DMS153 treated with DMSO at 0.1 percent for 48 hours (cell line): Measurements from ENCODE around the gene TLR1.
"Not testable (repeated sequence)": the region's sequence is repeated elsewhere in the genome, so short reads cannot be mapped to it uniquely, and the experiment has no call there.

Source experiments
- DNase-seq: peaks from one replicate; lab custom pipeline; 2025; ENCODE audit not compliant: unreplicated experiment; lab: John Stamatoyannopoulos, UW

The TLR1 gene

DNA sequence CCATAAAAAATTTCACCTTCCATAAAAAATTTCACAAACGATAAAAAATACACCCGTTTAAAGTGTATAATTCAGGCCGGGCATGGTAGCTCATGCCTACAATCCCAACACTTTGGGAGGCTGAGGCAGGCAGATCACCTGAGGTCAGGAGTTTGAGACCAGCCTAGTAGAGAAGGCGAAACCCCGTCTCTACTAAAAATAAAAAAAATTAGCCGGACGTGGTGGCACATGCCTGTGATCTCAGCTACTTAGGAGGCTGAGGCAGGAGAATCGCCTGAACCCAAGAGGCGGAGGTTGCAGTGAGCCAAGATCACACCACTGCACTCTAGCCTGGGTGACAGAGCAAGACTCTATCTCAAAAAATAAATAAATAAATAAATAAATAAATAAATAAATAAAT, 1.7 kb upstream of the TLR1 start:
- DNase-seq = not testable (repeated sequence)

DNA sequence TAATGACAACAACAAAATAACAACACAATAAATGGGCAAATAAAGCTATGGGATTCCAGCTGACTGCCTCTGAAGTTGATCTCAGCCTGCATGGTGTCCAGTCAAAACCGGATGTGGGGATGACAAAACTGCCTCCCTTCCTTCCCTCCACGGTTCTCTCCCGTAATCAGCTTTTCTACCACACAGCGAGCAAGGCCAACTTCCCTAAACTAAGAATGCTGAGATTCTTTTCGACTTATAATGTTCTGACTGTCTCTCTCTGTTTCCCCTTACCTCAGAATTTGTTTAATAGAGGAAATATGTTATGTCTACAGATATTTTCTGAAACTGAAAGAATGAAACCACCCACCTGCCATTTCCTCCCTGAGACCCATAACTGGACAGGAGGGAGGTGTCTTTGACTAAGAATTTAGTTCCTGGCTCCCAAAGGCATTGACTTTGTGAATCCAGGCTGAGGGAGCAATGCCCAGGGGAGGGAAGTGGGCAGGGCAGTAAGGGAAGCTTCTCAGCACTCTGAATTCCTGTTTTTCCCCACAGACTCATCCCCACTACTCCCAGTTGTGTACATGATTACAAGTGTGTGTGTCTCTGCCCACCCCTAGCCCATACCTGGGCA, 1.0 kb upstream of the TLR1 start:
- no peak for DNase-seq

DNA sequence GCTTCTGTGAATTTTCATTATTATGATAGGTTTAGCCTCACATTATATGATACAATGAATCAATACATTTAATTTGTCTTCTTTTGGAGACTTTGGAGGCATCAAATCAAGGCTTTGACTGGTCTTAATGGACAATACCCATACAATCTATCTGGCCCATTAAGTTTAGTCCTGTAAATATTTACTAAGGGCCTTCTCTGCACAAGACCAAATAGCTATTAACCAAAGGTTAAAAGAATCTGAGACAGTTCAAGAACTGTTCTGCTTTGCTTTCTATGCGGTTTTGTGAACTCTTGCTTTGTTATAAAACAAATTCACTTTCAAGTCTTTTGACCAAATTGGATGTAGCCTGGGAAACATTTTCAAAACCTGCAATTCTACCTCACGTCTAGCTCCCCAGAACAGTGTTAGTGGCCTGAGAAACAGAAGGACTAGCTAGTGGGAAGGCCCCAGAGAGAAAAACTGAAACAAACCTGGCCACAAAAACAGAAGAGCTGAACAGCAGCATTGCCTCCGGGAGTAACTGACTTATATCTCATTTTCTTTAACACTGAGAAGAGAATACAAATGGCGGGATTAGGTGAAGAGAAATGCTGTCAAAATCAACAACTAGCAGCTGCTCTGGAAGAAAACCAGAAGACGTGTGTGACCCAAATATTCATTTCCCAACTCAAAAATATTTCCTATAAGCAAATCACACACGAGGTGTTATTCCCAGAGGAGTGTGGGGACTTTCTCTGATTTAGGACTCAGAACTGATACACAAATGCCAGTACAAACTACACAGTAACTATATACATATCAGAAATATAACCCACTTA, 548 bp downstream of the TLR1 start:
- no peak for DNase-seq

DNA sequence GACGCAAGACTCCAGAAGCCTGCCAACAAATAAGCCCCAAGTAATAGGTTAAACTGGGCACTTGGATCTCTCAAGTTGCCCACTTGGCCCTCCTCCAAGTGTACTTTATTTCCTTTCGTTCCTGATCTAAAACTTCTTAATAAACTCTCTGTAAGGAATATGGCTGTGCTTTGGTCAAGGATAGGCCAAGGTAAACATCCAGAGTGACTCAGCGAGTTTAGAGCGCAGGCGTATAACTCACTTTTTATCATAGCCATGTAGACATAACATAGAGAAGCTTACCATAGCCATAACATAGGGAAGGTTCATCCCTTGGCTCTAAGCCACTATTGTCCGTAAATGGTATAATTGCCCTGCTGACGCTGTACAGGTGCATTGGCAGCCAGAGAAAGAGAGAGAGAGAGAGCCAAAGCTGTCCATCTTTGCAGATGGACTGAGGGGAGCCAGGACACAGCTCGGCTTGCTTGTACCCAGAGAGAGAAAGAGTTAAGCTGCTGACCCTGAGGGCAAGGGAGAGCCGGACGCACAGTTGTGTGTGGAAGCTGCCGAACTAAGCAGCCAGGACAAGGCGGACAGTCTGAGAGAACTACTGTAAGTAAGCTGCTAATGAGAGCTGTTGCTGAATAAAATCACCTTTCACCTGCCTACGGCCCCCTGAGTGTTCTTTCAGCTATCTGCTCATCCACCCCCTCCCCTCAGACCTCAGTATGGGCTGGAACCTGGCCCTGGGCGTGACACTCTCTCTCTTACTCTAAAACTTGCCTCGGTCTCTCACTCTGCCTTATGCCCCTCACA, 1.8 kb downstream of the TLR1 start:
- no peak for DNase-seq

DNA sequence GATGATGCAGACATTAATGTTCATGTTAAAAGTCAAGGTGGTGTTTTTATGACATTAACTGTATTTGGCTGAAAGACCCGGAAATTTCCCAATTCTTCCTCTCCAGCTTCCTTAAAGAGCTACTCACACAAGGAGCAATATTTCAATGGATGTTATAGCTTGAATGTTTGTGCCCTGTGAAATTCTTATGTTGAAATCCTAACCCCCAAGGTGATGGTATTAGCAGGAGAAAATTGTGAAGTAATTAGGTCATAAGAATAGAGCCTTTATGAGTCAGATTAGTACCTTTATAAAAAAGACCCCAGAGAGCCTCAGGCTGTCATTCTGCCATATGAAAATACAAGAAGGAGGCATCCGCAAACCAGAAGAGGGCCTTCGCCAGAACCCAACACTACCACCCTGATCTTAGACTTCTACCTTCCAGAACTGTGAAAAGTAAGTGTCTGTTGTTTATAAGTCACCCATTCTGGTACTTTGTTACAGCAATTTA, 3.6 kb downstream of the TLR1 start:
- DNase-seq = no peak

DNA sequence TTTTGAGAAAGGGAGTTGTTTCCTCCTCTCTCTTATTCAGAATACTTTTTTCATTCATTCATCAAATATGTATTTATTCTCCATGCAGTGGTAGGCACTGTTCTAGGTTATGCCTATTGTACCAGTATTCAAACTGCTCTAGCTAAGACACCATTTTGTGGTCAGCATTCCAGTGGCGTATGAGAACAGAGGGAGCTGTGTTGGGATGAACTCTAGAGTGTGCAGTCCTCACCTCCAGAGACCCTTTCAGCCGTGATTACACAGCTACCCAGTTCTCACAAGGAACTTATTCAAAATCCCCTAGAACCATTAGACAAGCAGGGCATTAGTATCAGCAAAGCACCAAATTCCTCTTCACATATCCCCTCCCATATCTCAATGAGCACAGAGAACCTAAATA, 4.2 kb downstream of the TLR1 start:
- DNase-seq = no peak

DNA sequence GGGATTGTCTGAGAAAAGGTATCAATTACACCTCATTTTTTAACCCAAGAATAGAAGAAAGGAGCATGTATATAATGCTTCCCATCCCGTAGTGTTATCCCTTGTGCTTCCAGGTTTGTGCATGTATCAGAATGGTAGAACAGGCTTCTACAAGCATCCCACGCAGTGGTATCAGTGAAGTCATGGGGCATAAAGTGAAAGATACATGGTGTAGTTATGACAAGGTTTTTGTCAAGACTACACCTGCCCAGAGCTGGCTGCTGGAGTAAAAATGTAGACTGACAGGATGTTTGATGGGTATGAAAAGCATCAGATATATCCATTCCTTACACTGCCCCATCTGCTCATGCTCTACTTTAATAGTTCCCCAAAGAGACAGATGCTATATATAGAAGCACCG, 9.5 kb downstream of the TLR1 start:
- DNase-seq = no peak

DNA sequence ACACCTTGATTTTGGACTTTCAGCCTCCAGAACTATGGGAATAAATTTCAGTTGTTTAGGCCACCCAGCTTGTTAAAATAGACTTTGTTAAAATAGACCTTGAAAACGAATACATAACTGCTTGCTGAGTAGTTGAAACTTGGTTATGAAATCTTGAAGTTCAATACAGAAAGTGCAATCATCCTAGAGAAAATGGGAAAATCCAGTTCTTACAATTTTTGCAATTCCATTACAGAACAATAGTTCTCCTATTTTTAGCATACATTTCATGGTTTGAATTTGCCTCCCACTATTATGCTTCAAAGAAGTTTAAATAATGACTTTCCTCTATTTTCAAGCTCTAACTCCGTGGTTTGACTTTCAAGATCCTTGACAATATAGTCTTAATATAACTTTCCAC, 10.5 kb downstream of the TLR1 start:
- DNase-seq = no peak

DNA sequence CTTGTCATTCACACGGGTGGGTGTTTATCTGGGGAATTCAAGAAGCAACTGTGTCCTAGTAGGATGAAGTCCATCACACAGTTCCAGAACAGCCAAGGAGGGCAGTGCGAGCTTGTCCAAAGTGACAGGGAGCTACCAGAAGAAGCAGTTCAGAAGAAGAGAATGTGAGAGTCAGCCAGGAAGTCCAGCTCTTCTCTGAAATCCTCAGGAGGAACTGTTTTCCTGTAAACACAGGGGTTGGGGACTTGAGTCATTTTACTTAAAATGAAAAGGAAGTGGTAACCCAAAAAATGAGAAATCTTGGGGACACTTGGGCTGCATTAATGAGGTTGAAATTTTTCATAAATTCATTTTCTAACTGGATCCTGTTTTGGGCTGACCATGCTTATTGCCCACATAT, 13.6 kb downstream of the TLR1 start:
- no peak for DNase-seq

DNA sequence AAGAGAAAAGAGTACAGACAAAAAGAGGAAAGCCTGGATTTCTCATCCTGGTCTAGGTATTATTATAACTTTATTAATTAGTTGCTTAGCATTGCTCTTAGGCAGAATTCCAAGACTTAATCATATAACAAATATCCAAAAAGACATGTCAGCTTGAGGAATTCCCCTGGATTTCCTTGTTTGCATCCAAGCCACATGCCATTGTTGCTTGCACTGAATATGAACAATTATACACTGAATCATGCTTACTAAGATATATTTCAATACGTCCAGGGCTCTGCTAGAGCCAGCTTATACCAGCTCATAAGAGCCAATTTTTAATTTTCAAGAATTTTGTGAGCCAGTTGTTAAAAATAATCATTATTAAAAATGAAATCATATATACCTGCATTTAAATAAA, 16.3 kb downstream of the TLR1 start:
- no peak for DNase-seq

DNA sequence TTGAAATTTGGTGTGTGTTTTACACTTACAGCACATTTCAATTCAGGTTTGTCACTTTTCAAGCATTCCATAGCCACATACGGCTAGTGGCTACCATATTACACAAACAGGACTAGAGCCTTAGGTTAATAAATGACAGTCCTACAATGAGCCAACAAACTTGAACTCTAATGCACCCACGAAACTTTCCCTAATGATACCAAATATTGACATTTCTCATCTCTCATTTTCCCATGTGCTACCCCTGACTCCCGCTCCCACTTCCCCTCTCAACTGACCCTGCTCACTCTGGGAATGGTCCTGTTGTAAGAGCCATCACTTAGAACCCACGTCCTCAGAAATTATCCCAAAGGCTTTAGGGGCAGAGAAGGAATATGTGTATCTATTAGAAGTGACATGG, 16.9 kb downstream of the TLR1 start:
- no peak for DNase-seq

DNA sequence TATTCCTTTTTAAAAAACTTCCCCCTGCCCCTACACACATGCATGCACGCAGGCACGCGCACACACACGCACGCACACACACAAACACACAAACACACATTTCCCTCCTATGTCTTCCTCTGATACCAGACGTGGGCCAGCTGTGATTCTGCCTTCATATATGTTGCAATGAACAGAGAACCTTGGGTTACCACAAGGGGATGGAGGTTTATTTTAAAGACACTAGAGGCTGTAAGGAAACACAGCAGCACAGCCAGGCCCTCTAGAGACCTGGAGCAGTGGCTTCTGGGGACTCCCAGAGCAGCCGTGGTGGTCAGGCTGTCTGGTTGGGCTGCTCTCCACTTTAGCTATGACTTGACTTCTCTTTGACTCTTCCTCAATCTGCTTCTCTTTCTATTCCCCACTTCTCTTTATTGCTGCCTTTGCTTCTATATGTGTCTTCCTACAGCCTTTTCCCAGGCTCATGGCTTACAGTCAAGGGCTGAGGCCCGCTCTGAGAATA, 18.6 kb downstream of the TLR1 start:
- no peak for DNase-seq

DNA sequence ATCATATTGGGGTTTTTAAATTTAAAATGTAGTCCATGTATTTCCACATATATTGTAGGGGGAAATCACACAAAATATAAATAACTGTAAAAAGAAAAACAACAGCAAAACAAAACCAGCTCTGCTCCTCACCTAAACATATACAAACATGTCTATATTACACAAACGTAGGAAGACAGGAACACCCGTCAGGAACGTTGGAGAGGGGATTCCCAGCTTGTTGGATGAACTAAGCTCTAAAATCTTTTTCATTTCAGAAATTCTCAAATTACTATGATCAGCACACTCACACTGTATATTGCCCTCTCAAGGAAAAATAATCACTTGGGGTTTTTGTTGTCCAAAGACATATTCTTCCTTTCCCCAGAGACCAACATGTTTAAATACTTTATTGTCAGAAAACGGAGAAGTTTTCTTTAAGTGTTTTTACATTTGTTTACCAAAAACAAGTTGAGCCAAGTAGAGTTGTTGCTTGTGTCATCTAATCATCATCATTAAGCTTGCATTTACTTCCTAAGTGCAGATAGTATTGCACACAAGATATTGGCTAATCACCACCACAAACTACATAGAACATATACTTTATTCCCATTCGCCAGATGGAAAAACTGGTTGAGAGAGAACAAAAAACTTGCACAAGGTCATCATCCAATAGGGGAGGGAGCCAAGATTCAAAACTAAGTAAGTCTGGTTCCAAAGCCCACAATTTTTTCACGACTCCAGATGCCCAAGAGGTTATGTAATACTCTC, 19.4 kb downstream of the TLR1 start:
- DNase-seq = no peak

DNA sequence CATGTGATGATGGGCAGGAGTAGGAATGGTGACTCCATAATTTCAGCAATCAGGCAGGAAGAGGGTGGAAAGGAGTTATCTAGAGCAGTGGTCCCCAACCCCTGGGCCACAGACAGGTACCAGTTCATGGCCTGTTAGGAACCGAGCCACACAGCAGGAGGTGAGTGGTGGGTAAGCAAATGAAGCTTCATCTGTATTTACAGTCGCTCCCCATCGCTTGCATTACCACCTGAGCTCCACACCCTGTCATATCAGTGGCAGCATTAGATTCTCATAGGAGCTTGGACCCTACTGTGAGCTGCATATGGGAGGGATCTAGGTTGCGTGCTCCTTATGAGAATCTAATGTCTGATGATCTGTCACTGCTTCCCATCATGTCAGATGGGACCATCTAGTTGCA, 20.4 kb downstream of the TLR1 start:
- DNase-seq = no peak

DNA sequence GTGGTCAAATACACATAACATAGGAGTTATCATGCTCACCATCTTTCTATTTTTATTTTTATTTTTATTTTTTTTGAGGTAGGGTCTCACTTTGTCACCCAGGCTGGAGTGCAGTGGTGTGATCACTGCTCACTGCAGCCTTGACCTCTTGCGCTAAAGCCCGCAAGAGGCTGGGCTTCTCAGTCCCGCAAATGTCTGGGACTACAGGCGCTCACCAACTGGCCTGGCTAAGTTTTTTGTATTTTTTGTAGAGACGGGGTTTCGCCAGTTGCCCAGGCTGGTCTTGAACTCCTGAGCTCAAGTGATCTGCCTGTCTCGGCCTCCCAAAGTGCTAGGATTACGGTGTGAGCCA, 21.5 kb downstream of the TLR1 start:
- no peak for DNase-seq

DNA sequence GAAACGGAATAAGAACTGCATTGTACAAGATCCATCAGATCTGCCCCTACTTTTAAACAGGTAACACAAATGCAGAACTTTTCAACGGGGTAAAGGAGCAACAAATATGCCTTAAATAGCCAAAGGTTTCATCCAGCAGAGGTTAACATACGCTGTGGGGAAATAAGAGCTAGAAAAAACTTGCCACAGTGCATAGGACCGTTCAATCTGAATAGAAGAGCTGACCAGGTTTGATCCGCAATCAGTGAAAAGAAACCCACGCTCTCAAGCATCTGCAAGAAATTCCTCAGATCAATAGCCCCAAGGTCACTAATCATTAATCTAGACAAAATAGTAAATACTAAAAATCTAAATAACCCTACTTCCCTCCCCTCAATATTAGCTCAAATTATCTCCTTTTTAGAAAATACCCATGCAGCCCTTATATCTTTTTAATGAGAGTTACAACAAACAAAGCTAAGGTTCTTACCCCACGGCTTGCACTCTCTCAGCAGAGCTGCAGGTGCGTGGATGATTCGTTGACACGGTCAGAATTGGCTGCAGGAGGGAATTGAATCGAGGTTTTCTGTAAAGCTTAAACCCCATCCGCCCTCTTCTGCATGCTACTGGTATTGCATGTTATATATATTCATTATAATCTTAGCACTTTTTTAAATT, 22.0 kb downstream of the TLR1 start, which contains the start of gene TLR10:
TSS of gene TLR10 (minus strand) at position 539 of the 657 bp plus-strand sequence. CDS start 7,400 bp downstream, outside the sequence.
- DNase-seq = no peak

DNA sequence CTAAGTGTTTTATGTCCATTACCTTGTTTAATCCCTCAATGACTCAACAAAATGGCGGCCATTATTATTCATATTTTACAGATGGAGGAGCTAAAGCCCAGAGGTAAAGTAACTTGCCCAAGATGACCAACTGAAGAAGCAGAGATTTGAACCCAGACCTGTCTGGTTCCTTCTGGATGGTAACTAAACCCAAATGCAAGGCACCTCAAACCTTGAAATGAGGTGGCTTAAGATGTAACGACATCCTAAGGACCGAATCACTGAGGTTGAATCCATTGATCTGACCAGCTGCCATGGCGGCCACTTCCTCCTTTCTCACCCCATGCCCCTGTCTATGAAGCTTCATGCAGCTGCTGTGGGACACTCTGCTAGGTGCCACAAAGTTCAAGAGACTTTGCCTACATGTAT, 22.7 kb downstream of the TLR1 start:
- DNase-seq = no peak

DNA sequence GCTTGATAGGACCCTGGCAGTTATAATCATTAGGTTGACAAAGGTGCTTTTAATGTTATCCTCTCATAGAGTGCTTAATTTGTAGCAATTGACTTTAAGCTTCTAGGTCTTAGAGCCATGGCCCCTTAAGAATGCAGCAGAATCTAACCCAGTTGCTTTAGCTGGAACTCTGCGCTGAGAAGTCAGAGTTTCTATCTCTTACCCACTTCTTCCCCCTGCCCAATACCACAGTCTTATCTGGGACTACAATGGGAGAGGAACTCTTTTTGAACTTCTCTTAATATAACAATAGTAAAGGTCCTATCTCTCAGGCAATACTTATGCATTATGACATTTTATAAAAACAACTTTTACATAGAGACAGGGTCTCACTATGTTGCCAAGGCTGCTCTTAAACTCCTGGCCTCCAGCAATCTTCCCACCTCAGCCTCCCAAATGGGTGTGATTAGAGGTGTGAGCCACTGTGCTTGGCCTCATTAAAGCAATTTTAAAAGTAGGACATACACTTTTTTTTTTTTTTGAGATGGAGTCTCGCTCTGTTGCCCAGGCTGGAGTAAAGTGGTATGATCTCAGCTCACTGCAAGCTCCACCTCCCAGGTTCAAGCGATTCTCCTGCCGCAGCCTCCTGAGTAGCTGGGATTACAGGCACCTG, 23.6 kb downstream of the TLR1 start:
- no peak for DNase-seq

DNA sequence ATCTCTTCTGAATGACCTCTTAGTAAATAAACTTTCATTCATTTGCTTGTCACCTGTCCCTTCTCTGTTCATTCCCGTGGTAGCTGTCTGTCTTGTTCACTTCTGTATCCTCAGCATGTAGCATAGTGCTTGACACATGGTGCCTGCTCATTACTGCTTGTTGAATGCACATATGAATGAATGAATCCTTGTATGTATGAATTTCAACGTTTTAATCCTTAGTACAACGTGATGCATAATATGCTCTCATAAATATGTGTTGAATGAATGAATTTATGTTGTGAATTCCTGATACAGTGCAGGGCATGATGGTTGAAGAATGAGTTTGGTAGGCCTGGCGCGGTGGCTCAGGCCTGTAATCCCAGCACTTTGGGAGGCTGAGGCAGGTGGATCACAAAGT, 24.8 kb downstream of the TLR1 start:
- DNase-seq = no peak

DNA sequence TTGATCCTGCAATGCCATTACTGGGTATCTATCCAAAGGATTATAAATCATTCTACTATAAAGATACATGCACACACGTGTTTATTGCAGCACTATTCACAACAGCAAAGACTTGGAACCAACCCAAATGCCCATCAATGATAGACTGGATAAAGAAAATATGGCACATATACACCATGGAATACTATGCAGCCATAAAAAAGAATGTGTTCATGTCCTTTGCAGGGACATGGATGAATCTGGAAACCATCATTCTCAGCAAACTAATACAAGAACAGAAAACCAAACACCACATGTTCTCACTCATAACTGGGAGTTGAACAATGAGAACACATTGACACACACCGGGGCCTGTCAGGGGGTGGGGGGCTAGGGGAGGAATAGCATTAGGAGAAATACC, 26.7 kb downstream of the TLR1 start:
- not testable (repeated sequence) for DNase-seq
